Measurements from ENCODE around the gene NAB2.

The NAB2 gene

DNA sequence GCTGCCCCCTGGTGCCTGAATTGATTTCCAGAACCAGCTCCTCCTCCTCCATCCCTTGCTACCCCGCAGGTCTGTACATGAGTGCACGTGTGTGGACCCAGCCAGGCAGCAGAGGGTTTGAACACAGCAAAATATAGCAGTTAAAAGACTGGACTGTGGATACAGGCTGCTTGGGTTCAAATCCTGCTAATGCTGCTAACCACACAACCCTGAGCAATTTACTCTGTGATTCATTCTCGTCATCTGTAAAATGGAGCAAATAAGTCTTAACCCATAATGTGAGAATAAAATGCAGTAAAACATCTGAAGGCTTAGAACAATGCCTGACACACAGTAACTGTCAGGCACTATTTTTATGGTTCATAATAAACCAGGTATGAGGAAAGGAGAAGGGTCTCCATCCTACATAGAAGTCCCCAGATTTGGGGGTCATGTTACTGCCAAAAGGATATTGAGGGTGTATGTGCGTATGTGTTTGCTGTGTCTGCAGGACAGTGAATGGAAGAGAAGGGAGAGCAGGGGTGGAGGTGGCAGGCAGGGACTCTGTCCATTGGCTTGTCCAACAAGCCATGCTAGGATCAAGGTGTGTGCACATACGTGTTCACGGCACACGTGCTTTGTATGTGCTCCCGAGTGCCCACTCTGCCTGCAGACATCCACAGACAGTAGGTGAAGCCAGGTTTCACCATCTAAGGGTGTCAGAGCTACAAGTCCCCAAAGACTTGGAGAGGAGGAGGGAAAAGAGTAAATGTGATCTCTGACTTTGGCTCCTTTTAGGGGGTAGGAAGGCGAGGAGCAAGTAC lies 23.8 kb downstream of the NAB2 start:
- TF ChIP-seq RAD21 (IDR thresholded peaks at IDR 0.05; ENCODE audit: low read depth): no peak
- no peak for TF ChIP-seq TCF12 (IDR thresholded peaks at IDR 0.05; ENCODE audit: low read depth)

DNA sequence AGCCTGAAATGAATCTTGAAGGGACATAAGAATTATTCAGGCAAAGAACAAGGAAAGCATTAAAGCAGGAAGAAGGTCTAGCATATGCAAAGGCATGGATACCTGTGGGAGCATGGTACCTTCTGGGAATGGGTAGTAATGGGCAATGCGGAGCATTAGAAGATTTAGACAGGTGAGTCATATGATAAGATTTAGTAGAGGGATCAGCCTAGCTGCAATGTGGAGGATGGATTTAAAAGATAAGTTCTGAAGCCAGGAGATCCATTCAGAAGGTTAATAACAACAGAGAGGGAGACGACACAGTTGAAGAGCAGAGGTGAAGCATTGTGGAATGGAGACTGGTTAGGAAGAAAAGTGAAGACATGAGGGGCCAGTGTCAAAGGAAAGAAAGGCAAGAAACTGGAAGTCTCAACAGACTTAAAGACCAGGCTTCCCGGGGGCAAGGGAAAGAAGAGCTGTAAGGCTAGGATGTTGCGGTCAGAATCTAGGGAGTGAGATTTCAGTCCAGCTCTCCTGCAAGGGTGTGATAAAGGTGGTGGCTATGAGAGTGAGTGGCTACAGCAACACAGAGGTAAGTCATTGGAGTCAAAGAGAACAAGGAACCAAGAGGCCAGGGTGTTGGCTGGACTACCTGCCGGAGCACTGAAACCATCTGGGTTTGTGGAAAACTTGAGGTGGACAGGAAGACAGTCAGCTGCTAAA lies 27.8 kb downstream of the NAB2 start:
- TF ChIP-seq ZBTB7A (IDR thresholded peaks at IDR 0.05; ENCODE audit: low read depth) (no peak), RAD21 (IDR thresholded peaks at IDR 0.05; ENCODE audit: low read depth) (no peak), NFIC (IDR thresholded peaks at IDR 0.05) (no peak), CREB1 (IDR thresholded peaks at IDR 0.05; ENCODE audit: low read depth) (no peak), FOXM1 (IDR thresholded peaks at IDR 0.05; ENCODE audit: borderline replicate concordance, low read depth) (no peak), EP300 (IDR thresholded peaks at IDR 0.05; ENCODE audit: borderline replicate concordance) (no peak), YY1 (IDR thresholded peaks at IDR 0.05; ENCODE audit: low read depth) (no peak), CEBPB (IDR thresholded peaks at IDR 0.05) (no peak), TCF12 (IDR thresholded peaks at IDR 0.05; ENCODE audit: low read depth) (no peak), TAF1 (IDR thresholded peaks at IDR 0.05; ENCODE audit: low read depth) (no peak), TEAD4 (IDR thresholded peaks at IDR 0.05) (no peak), EGR1 (IDR thresholded peaks at IDR 0.05) (no peak)
- TF ChIP-seq, protein P1, sequence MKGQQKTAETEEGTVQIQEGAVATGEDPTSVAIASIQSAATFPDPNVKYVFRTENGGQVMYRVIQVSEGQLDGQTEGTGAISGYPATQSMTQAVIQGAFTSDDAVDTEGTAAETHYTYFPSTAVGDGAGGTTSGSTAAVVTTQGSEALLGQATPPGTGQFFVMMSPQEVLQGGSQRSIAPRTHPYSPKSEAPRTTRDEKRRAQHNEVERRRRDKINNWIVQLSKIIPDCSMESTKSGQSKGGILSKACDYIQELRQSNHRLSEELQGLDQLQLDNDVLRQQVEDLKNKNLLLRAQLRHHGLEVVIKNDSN (IDR thresholded peaks at IDR 0.05): no peak
- TF ChIP-seq, protein P2, sequence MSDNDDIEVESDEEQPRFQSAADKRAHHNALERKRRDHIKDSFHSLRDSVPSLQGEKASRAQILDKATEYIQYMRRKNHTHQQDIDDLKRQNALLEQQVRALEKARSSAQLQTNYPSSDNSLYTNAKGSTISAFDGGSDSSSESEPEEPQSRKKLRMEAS (IDR thresholded peaks at IDR 0.05): no peak
- TF ChIP-seq, protein P3, sequence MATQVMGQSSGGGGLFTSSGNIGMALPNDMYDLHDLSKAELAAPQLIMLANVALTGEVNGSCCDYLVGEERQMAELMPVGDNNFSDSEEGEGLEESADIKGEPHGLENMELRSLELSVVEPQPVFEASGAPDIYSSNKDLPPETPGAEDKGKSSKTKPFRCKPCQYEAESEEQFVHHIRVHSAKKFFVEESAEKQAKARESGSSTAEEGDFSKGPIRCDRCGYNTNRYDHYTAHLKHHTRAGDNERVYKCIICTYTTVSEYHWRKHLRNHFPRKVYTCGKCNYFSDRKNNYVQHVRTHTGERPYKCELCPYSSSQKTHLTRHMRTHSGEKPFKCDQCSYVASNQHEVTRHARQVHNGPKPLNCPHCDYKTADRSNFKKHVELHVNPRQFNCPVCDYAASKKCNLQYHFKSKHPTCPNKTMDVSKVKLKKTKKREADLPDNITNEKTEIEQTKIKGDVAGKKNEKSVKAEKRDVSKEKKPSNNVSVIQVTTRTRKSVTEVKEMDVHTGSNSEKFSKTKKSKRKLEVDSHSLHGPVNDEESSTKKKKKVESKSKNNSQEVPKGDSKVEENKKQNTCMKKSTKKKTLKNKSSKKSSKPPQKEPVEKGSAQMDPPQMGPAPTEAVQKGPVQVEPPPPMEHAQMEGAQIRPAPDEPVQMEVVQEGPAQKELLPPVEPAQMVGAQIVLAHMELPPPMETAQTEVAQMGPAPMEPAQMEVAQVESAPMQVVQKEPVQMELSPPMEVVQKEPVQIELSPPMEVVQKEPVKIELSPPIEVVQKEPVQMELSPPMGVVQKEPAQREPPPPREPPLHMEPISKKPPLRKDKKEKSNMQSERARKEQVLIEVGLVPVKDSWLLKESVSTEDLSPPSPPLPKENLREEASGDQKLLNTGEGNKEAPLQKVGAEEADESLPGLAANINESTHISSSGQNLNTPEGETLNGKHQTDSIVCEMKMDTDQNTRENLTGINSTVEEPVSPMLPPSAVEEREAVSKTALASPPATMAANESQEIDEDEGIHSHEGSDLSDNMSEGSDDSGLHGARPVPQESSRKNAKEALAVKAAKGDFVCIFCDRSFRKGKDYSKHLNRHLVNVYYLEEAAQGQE (IDR thresholded peaks at IDR 0.05; ENCODE audit: low read depth): no peak

DNA sequence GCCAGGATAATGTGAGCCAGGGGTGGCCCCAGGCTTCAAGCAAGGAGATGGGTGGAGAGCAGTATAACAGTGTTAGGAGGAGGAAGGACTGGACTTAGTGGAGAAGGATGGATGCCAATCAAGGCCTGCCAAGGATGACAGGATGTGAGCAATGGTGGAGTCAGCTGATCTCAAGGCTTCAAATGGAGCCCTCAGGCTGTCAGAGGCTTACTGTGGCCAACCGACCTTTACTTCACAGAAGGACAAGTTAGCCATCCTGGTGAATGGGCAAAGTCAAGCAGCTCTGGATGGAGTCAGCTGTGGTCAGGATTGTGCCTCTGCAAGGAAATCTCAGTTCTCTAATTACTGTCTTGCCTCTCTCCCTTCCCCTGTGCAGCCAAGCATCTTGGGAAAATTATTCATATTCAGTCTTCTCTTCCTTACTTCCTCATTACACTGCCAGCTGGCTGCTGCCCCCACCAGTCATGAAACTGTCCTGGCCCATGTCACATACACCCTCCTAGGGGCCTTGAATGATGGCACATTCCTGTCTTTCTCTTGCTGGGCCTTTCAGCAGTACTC lies 29.9 kb downstream of the NAB2 start:
- no peak for TF ChIP-seq TCF12 (IDR thresholded peaks at IDR 0.05; ENCODE audit: low read depth)
- TF ChIP-seq, protein P2 (IDR thresholded peaks at IDR 0.05): no peak
- no peak for TF ChIP-seq EP300 (IDR thresholded peaks at IDR 0.05; ENCODE audit: borderline replicate concordance)
- TF ChIP-seq RAD21 (IDR thresholded peaks at IDR 0.05; ENCODE audit: low read depth): no peak
- TF ChIP-seq FOXM1 (IDR thresholded peaks at IDR 0.05; ENCODE audit: borderline replicate concordance, low read depth): no peak
- no peak for TF ChIP-seq CEBPB (IDR thresholded peaks at IDR 0.05)
- TF ChIP-seq TEAD4 (IDR thresholded peaks at IDR 0.05): no peak
- TF ChIP-seq, protein P1 (IDR thresholded peaks at IDR 0.05): no peak
- no peak for TF ChIP-seq CREB1 (IDR thresholded peaks at IDR 0.05; ENCODE audit: low read depth)
- TF ChIP-seq NFIC (IDR thresholded peaks at IDR 0.05): no peak
- no peak for TF ChIP-seq ZBTB7A (IDR thresholded peaks at IDR 0.05; ENCODE audit: low read depth)

DNA sequence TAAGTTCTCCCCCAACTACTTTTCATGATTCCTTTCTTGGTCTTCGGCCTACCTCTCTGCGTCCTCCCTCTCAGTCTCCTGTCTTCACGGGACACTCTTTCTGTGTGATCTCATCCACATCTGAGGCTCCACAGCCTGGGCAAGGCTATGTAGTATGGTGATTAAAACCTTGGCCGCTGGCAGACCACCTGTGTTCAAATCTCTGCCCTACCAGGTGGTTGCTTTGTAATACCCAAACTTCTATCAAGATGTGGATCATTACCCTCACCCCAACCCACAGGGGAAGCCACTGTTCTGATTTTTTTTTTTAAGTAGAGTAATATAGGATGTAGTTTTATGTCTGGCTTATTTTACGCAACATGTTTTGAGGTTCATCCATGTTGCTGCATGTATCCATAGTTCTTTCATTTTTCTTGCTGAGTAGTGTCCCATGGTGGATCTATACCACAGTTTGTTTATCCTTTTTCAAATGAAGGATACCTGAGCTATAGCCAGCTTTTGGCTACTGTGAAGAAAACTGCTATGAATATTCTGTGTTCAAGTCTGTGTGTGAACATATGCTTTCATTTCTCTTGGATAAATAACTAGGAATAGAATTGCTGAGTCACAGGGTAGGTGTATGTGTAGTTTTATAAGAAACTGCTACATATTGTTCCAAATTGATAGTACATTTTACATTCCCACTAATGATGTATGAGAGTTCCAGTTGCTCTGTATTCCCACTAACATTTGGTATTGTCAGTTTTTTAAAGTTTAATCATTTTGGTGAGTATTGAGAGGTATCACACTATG lies 30.6 kb downstream of the NAB2 start:
- no peak for TF ChIP-seq EP300 (IDR thresholded peaks at IDR 0.05; ENCODE audit: borderline replicate concordance)
- TF ChIP-seq, protein P1 (IDR thresholded peaks at IDR 0.05): no peak
- TF ChIP-seq TCF12 (IDR thresholded peaks at IDR 0.05; ENCODE audit: low read depth): no peak
- TF ChIP-seq, protein P2 (IDR thresholded peaks at IDR 0.05): no peak
- no peak for TF ChIP-seq ZBTB7A (IDR thresholded peaks at IDR 0.05; ENCODE audit: low read depth)
- TF ChIP-seq, protein P3 (IDR thresholded peaks at IDR 0.05; ENCODE audit: low read depth): no peak

Measured in Ishikawa (cell line).